Measurements from ENCODE around the gene GAN.
"Not testable (repeated sequence)": the region's sequence is repeated elsewhere in the genome, so short reads cannot be mapped to it uniquely, and the experiment has no call there.

GAN gene

DNA sequence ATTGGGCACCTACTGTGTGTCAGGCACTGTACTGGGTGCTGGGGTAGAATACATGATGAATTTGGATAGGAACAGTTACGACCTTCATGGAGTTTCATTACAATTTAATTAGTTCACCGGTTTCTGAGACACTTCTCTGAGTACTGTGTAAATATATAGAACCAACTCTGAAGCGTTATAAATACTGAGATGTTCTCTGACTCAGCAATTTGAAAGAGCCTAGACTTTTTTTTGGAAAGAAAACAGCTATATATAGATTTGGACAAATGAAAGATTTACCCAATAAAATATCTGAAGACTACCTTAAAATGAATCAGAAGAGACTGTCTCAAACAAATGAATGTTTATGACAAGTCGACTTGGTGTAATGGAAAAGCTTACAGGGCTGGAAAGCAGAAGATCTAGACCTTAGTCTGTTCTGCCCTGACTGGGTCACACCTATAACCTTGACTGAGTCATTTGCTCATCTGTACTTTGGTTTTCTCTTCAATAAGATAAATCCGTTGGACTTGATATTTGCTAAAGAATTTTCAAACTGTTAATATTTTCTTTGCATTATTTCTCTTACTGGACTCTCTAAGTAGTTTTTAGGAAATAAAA, 4.6 kb upstream of the GAN start:
- no peak for DNase-seq

DNA sequence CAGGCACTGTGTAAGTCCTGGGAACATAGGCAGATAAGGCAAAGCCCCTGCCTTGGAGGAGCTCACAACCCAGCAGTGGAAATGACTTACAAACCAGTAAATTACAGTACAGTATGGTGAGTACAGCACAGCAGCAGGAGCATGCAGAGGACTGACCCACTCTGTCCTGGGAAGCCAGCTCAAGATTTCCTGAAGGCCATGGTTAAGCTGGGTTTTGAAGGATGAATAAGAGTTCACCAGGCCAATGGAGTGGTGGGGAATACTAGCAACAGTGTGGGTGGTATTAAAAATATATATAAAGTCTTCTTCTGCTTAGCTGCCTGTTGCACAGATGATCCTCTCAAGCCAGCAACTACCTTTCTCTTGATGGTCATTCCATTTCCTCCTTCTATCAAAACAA, 3.0 kb upstream of the GAN start:
- DNase-seq = no peak

DNA sequence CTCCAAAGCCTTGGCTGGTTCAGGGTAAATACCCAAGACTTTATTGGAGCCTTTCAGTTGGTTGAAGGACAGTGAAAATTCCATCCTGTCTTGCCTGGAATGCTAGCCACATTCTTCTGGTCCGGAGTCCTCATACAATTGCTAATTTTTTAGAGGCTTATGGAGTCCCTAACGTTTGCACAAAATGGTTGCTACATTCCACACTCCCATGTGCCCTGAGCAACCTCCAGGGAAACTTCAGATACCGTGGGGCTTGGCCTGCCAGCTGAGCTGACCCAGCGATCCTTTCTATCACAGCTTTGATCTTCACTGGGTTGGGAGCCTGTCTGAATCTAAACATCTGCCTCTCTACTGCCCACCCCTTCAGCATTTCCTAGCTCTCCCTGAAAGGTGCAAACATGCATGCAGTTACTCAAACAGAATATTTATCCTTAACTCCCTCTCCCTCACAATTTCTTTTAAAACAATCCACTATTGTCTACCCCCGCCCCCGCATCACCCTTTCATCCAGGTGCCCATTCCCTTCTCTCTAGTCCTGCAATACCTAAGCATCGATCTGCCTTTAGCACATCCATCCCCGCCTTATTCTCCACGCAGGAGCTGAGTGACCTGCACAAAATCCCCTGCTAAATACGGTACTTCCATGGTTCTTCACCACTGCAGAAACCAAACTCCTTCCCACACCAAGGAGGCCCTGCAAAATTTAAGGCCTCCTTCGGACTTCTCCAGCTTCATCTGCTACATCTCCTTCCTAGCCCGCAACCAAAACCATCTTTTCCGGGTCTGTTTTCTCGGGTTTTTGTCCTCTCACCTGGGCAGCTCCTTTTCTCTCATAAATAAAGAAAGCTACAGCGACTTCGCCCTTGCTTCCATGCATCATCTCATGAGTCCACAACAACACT, 810 bp upstream of the GAN start:
- DNase-seq = no peak

DNA sequence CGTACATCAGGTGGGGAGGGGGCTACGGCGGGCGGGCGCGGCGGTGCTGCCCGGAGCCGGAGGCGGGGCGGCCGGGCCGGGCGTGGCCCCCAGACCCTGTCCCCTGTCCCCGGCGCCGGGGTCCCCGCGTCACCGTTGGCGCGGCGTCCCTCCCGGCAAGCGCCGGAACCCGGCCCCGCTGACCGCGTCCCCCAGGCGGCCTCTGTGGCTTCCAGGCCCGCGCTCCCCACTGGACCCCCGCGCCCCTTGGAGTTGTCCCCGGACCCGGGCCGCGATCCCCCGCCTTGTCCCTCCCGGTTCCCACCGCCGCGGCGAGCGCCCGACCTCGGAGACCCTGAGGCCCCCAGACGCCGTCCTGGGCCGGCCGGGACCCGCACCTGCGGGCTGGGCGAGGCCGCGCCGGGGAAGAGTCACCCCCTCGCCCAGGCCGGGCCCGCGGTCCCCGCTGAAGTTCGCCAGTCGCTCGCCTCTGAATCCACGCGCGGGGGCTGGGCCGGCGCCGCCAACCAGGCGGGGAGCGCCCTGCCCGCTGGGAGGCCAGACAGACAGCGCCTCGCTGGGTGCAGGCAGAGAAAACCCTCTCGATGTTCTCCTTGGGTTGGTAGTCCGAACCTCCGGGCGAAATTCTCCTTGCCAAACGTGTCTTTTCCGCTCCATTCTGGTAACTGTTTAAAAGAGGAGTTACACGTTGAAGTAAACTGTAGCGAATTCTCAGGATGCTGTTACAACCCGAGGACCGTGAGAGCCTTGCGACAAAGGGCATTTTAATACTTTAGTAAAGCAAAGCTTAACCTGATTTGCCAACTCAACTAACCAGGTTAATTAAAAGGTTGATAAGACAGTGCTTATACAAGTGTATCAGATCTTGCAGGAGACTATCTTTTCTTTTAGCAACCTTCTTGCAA, 761 bp downstream of the GAN start:
- peak; percentile 19 to 20 for DNase-seq

DNA sequence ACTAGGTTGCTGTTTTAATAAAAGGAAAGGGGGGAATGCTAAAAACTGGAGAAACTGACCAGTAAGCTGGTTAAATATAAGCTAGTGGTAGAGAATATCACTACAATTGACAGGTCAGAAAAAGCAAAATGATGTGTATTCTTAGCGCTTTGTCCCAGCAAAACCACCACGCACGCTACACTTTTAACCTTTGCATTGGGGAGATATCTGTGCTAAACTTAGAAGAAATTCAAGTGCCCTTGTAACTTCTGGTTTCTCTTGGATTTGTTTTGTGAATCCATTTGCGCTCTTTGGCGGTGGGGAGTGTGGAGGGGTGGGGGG, 1.4 kb downstream of the GAN start:
- DNase-seq = no peak

DNA sequence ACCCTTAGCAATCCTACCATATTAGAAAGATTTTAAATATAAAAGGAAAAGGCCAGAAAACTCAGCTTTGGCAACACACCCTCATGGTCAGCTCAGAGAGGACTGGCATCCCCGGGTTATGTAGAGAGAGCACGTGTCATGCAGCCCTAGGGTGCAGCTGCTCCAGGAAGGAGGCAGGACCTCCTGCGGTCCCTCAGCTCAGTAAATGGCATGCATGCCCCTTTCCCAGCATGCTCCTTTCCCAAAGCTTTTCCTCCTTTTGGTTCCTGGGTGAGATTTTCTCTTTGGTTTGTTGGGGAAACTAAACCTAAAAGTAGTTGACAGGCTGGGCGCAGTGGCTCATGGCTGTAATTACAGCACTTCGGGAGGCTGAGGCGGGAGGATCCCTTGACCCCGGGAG, 3.9 kb downstream of the GAN start:
- DNase-seq = no peak

DNA sequence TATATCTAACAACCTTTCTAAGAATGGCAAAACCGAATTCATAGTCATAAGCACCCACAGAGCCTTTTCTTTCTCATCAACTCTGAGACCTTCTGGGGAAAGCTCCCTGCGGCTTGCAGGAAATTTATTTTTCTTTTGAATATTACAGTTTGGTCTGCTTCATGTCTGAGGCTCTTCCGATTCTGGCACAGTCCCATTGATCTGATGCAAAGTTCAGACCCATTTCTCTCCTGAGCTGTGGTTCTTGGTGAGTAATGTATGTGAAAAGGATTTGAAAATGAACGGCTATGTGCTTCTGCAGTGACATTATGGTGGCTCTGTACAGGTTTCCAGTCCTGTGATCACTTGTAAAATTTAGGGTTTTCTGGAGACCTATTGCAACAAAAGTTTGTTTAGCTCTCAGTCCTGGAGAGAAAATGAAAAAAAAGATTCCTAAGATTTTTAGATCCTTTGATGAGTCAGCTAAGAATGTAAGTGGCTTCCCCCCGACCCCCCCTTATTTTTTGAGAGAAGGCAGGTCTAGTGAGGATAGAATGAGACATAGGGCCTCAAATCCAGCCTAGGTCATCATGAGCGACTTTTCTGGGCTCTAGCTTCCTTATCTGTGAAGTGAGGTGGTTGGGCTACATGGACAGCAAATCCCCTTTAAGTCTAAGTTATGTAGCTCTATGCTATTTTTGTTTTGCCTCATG, 4.6 kb downstream of the GAN start:
- DNase-seq = no peak

DNA sequence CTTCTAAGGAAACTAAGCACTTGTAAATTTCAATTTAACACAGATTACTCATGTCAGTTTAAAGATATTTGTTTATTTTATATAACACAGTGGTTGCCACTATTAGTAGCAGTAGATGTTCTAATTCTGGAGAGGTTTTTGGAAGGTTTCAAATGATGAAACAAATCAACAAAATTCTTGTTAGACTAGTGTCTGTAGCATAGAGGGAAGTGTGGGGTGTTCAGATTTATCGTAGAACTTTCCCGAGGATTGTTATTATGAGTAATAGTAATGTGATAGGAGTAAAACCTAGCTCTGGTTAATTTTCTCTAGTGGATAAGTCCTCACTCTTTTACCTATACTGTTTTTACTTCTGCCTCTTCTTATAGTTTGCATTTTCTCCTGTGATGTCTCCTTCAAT, 6.3 kb downstream of the GAN start:
- no peak for DNase-seq

DNA sequence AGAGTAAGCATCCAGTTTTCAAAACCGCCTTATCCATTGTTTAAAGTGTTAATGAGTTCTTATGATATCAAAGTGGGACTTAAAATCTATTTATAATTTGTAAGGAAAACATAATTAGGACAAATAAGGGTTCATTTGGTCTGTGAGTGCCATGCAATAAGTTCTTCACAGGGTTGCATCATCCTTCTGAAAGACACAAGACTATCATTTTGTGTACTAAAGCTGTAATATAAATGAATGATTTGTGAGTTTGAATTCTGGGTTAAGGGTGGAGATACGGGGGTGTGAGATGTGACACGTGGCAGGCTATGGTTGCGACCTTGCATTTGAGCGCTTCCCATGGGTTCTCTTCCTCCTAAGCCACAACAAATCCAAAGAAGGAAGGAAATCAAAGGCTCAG, 6.8 kb downstream of the GAN start:
- DNase-seq = no peak

DNA sequence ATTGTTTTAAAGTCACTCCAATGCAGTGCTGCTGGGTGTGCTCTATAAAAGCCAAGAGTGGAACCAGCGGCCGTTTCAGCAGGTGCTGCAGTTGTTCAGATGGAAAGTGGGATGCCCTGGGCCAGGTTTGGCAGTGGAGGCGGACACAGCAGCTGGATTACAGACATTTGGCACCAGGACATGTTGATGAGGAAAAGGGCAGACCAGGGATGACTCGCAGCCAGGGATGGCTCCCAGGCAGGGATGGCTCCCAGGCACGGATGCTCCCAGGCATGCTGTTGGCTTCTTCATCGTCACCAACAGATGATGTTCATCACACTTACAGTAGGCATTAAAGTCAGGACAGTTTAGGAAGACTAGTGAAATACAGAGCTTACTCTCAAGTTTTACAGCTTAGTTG, 10.0 kb downstream of the GAN start:
- DNase-seq = no peak

DNA sequence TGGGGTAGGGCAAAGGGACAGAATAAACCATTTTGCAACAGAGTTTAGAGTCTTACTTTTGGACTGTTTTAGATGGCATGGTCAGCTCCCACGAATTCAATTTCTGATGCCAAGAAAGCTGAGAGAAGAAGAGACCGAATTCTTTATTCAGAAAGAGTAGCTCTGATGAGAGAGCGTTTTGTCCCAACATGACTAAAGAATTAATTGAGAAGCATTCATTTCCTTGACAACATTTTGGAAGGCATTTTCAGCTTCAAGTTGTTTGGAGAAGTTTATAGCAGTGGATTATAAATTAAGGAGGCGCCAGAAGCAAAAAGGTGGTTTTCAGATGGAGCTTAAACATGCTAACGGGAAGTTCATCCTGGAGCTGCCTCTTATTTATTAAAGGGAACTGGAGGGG, 12.2 kb downstream of the GAN start:
- no peak for DNase-seq

DNA sequence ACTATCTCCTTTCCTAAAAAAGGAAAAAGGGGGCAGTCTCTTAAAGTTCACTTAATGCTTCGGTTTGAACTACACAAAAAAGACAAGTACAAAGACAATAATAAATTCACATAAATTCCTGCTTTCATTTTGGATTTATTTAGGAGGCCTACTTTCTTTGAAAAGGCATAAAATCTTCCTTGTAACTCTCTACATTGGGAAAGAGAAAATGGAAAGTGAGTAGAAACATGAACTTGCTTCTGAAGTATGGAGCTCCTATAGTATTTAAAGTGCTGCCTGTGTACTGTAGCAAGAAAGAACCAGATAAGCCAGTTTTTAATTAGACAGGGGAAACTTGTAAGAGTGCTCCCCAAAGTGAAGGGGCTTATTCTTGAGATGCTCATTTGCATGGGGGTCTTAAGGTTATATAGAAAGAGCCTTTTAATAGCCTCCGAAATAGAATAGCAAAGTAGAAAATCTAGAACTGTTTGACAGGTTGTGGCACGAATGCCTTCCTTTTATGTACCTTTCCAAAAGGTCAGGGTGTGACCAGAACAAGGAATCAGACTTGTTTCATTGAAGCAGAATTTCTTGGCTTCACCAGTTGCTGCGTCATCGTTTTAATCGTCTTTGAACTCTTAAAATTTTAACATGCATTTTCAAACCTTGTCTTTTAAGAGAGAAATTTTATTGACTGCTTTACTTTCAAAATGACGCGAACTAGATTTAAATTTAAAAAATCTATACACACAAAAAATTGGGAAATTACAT, 12.9 kb downstream of the GAN start:
- no peak for DNase-seq

DNA sequence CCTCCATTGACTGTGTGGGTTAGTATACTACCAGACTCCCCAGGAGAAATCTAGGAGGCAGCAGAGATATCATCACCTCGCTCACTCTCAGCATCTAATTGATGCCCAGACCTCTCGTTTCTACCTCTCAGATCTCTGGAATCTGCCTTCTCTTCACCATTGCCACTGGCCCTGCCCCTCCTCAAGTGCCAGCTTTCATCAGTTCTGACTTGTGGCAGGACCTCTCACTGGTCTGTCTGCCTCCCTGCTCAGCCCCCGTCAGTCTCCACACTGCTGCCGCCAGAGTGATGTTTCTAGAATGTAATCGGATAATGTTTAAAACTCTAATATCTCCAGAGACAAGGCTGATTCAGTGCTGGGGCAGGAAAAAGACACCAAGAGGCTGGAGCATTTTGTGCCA, 15.2 kb downstream of the GAN start:
- DNase-seq = no peak

DNA sequence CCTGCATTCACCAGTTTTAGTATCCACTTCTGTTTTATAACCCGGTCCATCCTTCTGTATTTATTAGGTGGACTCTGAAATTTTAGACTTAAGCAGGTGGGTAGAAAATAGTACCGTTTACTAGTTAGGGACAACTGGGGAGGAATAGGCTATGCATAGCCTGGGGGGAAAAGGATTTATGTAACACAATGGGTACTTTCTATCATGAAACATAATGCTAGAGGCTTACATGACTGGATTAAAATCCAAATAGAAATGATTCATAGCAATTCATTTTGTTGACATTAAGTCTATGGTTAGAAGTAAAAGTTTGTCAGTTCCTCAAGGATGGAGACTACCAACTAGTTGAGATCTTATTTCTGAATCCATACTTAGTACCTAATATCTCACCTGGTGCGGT, 18.6 kb downstream of the GAN start:
- no peak for DNase-seq

DNA sequence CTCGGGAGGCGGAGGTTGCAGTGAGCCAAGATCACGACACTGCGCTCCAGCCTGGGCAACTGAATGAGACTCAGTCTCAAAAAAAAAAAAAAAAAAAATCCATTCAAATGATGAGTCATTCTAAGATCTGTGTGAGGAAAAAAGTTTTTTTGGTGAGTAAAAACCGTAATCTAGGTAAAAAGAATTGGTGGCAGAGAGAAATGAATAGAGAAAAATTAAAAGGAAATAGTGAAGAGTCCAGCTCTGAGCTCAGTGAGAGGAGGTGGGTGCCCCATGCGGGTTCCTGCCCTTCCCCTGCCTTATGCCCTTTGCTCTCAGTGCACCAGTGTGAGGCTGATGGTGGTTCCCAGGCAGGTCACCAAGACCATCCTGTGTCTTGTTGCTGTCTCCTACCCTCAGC, 20.9 kb downstream of the GAN start:
- DNase-seq = no peak

DNA sequence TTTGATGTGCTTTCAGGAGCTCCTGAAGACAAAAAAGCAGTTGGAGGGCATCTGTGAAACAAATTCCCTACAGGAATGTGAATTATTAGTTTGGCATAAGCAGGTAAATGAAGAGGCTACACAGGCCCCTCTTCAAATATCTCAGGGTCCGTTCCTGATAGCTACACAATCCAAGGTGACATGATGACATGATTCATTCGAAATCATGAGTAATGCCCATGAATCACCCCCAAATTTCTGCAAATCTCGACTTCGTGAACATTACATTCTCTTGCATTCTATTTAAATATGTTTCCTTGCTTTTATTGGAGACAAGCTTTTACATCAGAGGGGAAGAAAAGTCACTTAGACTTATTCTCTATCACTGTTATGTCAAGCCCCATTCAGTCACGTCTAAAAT, 22.3 kb downstream of the GAN start:
- DNase-seq = no peak

DNA sequence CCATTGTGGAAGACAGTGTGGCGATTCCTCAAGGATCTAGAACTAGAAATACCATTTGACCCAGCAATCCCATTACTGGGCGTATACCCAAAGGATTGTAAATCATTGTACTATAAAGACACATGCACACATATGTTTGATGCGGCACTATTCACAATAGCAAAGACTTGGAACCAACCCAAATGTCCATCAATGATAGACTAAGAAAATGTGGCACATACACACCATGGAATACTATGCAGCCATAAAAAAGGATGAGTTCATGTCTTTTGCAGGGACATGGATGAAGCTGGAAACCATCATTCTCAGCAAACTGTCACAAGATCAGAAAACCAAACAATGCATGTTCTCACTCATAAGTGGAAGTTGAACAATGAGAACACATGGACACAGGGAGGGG, 30.4 kb downstream of the GAN start:
- DNase-seq = not testable (repeated sequence)

DNA sequence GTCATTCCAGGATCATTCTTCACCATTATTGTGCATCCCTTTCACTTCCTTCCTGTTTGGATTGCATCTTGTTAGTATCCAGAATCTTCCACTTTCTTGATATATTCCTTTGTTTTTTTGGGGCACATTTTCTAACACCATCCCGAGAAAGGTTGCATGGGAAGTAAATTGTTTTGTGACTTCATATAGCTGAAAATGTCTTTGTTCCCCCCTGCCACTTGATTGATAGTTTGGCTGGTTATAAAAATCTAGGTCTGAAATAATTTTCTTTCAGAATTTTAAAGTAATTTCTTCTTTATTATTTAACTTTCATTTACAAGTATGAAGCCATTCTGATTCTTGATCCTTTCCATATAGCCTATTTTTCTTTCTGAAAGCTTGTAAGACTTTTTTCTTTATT, 32.7 kb downstream of the GAN start:
- no peak for DNase-seq

DNA sequence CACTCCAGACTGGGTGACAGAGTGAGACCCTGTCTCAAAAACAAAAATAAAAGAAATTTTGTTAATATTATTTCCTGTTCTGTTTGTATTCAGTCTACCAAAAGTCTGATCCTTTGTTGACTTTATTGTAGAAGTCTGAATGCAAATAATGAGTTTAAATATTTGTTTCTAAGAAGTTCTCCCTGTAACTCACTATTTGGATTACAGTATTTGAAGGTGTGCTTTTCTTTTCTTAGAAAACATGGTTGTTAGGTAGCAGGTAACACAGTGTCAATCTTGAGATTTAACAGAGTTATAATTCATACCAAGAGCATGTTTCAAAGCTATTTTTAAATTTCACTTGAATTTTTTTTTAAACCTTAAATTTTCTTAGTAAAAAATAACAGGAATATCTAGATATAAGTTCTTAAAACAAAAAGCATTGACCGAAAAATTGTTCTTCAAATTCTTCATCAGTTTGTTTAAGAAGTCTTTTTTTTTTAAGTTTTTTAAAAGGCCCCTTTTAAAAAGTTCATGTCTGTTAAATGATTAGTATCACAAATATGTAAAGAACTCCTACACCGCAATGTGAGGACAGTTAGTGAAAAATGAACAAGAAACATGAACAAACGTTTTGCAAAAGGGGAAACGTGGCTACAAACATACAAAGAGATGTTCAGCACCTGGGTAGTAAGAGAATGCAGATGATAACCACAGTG, 35.0 kb downstream of the GAN start:
- no peak for DNase-seq

DNA sequence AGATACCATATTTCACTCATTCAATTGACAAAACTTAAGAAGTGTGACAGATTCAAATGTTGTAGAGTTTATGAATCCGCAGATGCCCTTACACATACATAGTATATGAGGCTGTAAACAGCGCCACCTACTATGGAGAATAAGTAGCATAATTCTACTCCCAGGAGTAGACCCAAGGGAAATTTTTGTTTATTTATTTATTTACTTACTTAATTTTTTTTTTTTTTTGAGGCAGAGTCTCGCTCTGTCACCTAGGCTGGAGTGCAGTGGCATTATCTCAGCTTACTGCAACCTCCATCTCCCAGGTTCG, 35.5 kb downstream of the GAN start:
- DNase-seq = peak in 1 of 2 experiments; percentile 2

DNA sequence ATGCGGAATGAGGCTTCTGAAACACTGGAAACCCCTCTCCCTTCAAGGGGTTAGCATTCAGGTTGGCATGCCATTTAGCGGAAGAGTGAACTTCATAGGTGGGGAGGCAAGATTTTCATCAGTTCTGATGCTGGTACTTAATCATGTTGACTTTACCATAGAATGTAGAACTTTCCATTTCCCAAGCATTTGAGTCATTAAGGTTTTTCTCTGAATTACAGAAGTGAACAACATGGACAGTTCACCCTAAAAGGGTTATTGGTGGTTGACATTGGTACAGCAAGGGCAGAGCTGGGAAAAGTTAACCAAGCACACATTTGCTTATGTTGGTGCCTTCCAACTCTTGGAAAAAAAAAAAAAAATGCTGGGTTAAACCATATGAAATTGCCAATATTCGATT, 39.1 kb downstream of the GAN start:
- no peak for DNase-seq

DNA sequence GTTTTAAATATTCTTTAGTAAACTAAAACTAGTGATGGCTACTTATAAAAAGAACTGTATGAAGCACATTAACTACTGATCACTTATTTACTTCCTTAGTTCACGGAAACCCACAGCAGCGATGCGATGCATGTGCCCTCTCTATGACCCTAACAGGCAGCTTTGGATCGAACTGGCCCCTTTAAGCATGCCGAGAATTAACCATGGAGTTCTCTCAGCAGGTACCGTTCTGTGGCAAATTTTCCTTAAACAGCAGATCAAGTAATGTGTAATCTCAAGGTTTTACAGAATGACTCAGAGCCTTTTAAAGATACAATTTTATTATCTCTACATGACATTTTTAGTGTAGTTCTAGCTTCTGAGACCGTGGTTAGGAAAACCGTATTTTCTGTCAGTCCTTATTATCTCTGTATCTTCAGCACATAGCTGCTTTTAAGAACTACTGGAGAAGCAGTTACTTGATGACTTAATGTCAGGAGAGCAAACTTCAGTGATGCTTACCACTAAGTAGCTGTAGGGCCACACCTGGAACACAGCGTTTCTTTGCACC, 43.0 kb downstream of the GAN start:
- DNase-seq = no peak
